HCT116 (cell line): ENCODE measurements around the gene SPEF1. TPM values are rescaled to one million over a fixed set of nuclear protein-coding genes. Genes with fewer than 3 reads are reported as not detected.

ENCODE experiments used
- ATAC-seq: fragments of 200-7000 bp; cut with Tn5 transposase; 2 replicates; pipeline ENCODE4 v1.9.1; 2020; ENCODE audit warnings: mild to moderate bottlenecking, moderate library complexity
- BruUV-seq: library from RNA; stranded (reverse); fragments of 400-500 nt; replicated peaks from 2 replicates; lab custom pipeline; 2021; lab: Mats Ljungman, UMichigan
- CTCF ChIA-PET: fragments of 300-600 bp; sonication (Branson Sonifier 250); formaldehyde crosslinking; loops from one replicate; lab custom pipeline; 2021; ENCODE audit warnings: antibody characterized with exemption; lab: Charles Lee
- POLR2A ChIA-PET: fragments of 300-600, 350-600 bp; sonication (Branson Sonifier 250); formaldehyde crosslinking; loops from one replicate; lab custom pipeline; 2021; ENCODE audit warnings: antibody characterized with exemption; lab: Charles Lee
- RAD21 ChIA-PET, 2 experiments: fragments of 300-600 bp; sonication (Branson Sonifier 250); formaldehyde crosslinking; loops; one replicate each; lab custom pipeline; 2023; ENCODE audit warnings: low total read pairs in 2 of 2; ENCODE audit not compliant: uncharacterized antibody in 2 of 2, unreplicated experiment in 2 of 2, low non-redundant PET in 1 of 2; lab: Charles Lee
- DNase-seq: peaks from one replicate; pipeline ENCODE4 v3.0.0-alpha.2; 2010; ENCODE audit warnings: low read depth, low spot score
- H2AFZ ChIP-seq: fragments of 200-600 bp; shearing (Covaris generic), sonication (generic); 2 replicates; pipeline ENCODE4 v1.6.1; 2017; ENCODE audit warnings: low read depth, mixed run types, mixed read lengths, antibody characterized with exemption, low read length; ENCODE audit not compliant: poor library complexity, severe bottlenecking
- H3K27ac ChIP-seq: 2 replicates; pipeline ENCODE4 v1.5.1; 2012; ENCODE audit warnings: low read depth, low read length
- H3K27me3 ChIP-seq: fragments of 200-600 bp; sonication (generic); 2 replicates; pipeline ENCODE4 v1.6.1; 2016; ENCODE audit warnings: mixed run types, low read length, mixed read lengths; ENCODE audit not compliant: insufficient read depth
- H3K36me3 ChIP-seq, 2 experiments: fragments of 200-500 bp in 1 of 2; fragments of 200-600 bp in 1 of 2; sonication (Bioruptor generic) in 1 of 2; sonication (generic) in 1 of 2; 2 replicates each; pipeline versions ENCODE4 v1.5.1 to v1.6.1; 2014 to 2016; ENCODE audit warnings: low read length in 2 of 2, inconsistent platforms in 1 of 2, mixed read lengths in 1 of 2, mixed run types in 1 of 2; ENCODE audit not compliant: insufficient read depth in 2 of 2, control insufficient read depth in 1 of 2
- H3K4me1 ChIP-seq, 2 experiments: fragments of 200-600 bp in 1 of 2; sonication (generic) in 1 of 2; 2 replicates each; pipeline versions ENCODE4 v1.5.1 to v1.6.1; 2012 to 2017; ENCODE audit warnings: low read length in 2 of 2, inconsistent platforms in 1 of 2, mild to moderate bottlenecking in 1 of 2, mixed read lengths in 1 of 2, mixed run types in 1 of 2, moderate library complexity in 1 of 2; ENCODE audit not compliant: insufficient read depth in 2 of 2, control insufficient read depth in 1 of 2
- H3K4me2 ChIP-seq: fragments of 200-600 bp; sonication (generic); 2 replicates; pipeline ENCODE4 v1.6.1; 2017; ENCODE audit warnings: mixed run types, low read length, mixed read lengths
- H3K4me3 ChIP-seq, 2 experiments: fragments of 200-600 bp in 1 of 2; sonication (generic) in 1 of 2; replicated peaks in 1 of 2; 2 replicates each; pipeline ENCODE4 v1.5.1; 2011 to 2016; ENCODE audit warnings: low read length in 2 of 2, control low read depth in 1 of 2, low read depth in 1 of 2, mild to moderate bottlenecking in 1 of 2, mixed read lengths in 1 of 2, mixed run types in 1 of 2
- H3K79me2 ChIP-seq: fragments of 200-600 bp; sonication (generic); 2 replicates; pipeline ENCODE4 v1.6.1; 2017; ENCODE audit warnings: mild to moderate bottlenecking, mixed run types, low read length, moderate library complexity, mixed read lengths; ENCODE audit not compliant: insufficient read depth
- H3K9ac ChIP-seq: fragments of 200-600 bp; sonication (generic); 2 replicates; pipeline ENCODE4 v1.6.1; 2016; ENCODE audit warnings: low read length, mixed read lengths
- H3K9me2 ChIP-seq: fragments of 200-600 bp; sonication (generic), shearing (Covaris generic); 2 replicates; pipeline ENCODE4 v1.6.1; 2017; ENCODE audit warnings: mixed run types, mild to moderate bottlenecking, moderate library complexity; ENCODE audit not compliant: insufficient read depth
- H3K9me3 ChIP-seq, 2 experiments: fragments of 200-500 bp in 1 of 2; fragments of 200-600 bp in 1 of 2; sonication (Bioruptor generic) in 1 of 2; sonication (generic) in 1 of 2; 2 replicates each; pipeline ENCODE4 v1.6.1; 2014 to 2017; ENCODE audit warnings: low read length in 2 of 2, mixed read lengths in 2 of 2, inconsistent platforms in 1 of 2, low read depth in 1 of 2, mild to moderate bottlenecking in 1 of 2, mixed run types in 1 of 2, moderate library complexity in 1 of 2; ENCODE audit not compliant: control insufficient read depth in 1 of 2, insufficient read depth in 1 of 2
- H4K20me1 ChIP-seq: fragments of 200-600 bp; sonication (generic), shearing (Covaris generic); 2 replicates; pipeline ENCODE4 v1.6.1; 2017; ENCODE audit warnings: mixed run types, mild to moderate bottlenecking, moderate library complexity; ENCODE audit not compliant: insufficient read depth
- CBX3 ChIP-seq: IDR thresholded peaks from 2 replicates; pipeline ENCODE4 v1.6.1; 2012; ENCODE audit warnings: low read depth
- CEBPB ChIP-seq: IDR thresholded peaks from 2 replicates; pipeline ENCODE4 v1.6.1; 2012; ENCODE audit warnings: low read depth
- CTCF ChIP-seq, 3 experiments: fragments of 200-600 bp in 1 of 3; sonication (generic) in 1 of 3; IDR thresholded peaks in 2 of 3; conservative IDR thresholded peaks in 1 of 3; 2 replicates each; pipeline ENCODE4 v1.5.1; 2012 to 2017; ENCODE audit warnings: low read depth in 2 of 3, low read length in 2 of 3, antibody characterized with exemption in 1 of 3, borderline replicate concordance in 1 of 3, control low read depth in 1 of 3, mild to moderate bottlenecking in 1 of 3, mixed read lengths in 1 of 3, mixed run types in 1 of 3, moderate library complexity in 1 of 3; ENCODE audit not compliant: insufficient read depth in 1 of 3
- EZH2 ChIP-seq: fragments of 200-600 bp; sonication (generic); IDR thresholded peaks from 2 replicates; pipeline ENCODE4 v1.6.1; 2017; ENCODE audit warnings: antibody characterized with exemption, mixed run types
- EZH2phosphoT487 ChIP-seq: fragments of 200-600 bp; IDR thresholded peaks from 2 replicates; pipeline ENCODE4 v1.6.1; 2018; ENCODE audit warnings: antibody characterized with exemption, borderline replicate concordance
- FOSL1 ChIP-seq: IDR thresholded peaks from 2 replicates; pipeline ENCODE4 v1.6.1; 2012; ENCODE audit warnings: low read depth
- JUND ChIP-seq: IDR thresholded peaks from 2 replicates; pipeline ENCODE4 v1.6.1; 2012
- MAX ChIP-seq: IDR thresholded peaks from 2 replicates; pipeline ENCODE4 v1.6.1; 2012
- POLR2A ChIP-seq: IDR thresholded peaks from 2 replicates; pipeline ENCODE4 v1.7.0; 2011; ENCODE audit warnings: borderline replicate concordance; ENCODE audit not compliant: insufficient read depth, insufficient read length; ENCODE audit errors: extremely low read depth
- POLR2AphosphoS5 ChIP-seq: IDR thresholded peaks from 2 replicates; pipeline ENCODE4 v1.6.1; 2011; ENCODE audit warnings: mild to moderate bottlenecking, low read depth, low read length, moderate library complexity
- RAD21 ChIP-seq: IDR thresholded peaks from 2 replicates; pipeline ENCODE4 v1.6.1; 2012; ENCODE audit warnings: low read depth, mild to moderate bottlenecking
- ZBTB33 ChIP-seq: IDR thresholded peaks from 2 replicates; pipeline ENCODE4 v1.6.1; 2011; ENCODE audit warnings: mild to moderate bottlenecking, low read length, moderate library complexity; ENCODE audit not compliant: insufficient replicate concordance; ENCODE audit errors: extremely low read depth
- intact Hi-C: fragments of 100-400 bp; cut with micrococcal nuclease; formaldehyde crosslinking; loops from 2 replicates; pipeline ENCODE4 v1.10.0; 2022
- total RNA-seq: library from RNA; stranded (reverse); gene quantifications from one replicate; pipeline ENCODE4 v1.2.1, GENCODE V29; 2021; ENCODE audit not compliant: unreplicated experiment

The SPEF1 gene
- total RNA-seq, 1 experiment from 2014 or later, result 0.93 TPM

GRCh38 chr20:3828798-3829197 is 47.5 kb upstream of the SPEF1 start:
- intact Hi-C loops, result no loop called here
- no TSS peak for BruUV-seq
- Histone ChIP-seq H3K27me3 (no peaks in the 10 kb centered on the region), H3K36me3 (peaks cover 0 to 2% of the 10 kb centered on the region in 2 experiments; a peak in 1 of 4 replicates), H3K4me2 (no peak overlapping the region), H3K9ac (no peak overlapping the region), H3K4me3 (no peak overlapping the region), H3K9me2 (no peaks in the 10 kb centered on the region), H3K79me2 (no peaks in the 10 kb centered on the region), H4K20me1 (no peaks in the 10 kb centered on the region), H3K27ac (no peak overlapping the region), H2AFZ (no peak overlapping the region), H3K9me3 (no peaks in the 10 kb centered on the region), H3K4me1 (no peaks in the 10 kb centered on the region)
- DNase-seq (no peak), ATAC-seq (no peak)
- CTCF ChIA-PET, result no interaction called here
- RAD21 ChIA-PET, result no interaction called here
- TF ChIP-seq FOSL1 (no peak), POLR2A (no peak), MAX (no peak), CBX3 (no peak), ZBTB33 (no peak), RAD21 (no peak), CEBPB (no peak), EZH2 (no peak), CTCF (IDR thresholded peaks at IDR 0.05 in 2 of 3, conservative IDR thresholded peaks at IDR 0.05 in 1 of 3; ENCODE audit: borderline replicate concordance in 1 of 3, insufficient read depth in 1 of 3, low read depth in 2 of 3, low read length in 2 of 3) (no peak), EZH2phosphoT487 (no peak), POLR2AphosphoS5 (no peak), JUND (no peak)
- POLR2A ChIA-PET, result no interaction called here
